A549 (cell line): ENCODE results near the gene DPPA2. TPM values are rescaled to one million over a fixed set of nuclear protein-coding genes. Genes with fewer than 3 reads are reported as not detected.

Experiments
- ATAC-seq, 2 experiments: fragments of 200-7000 bp in 1 of 2; fragments of >200 bp in 1 of 2; cut with Nextera tagmentation in 1 of 2; cut with Tn5 transposase in 1 of 2; 3 replicates each; pipeline versions ENCODE4 v1.8.0 to v1.9.1; 2018 to 2020; ENCODE audit warnings: mild to moderate bottlenecking in 1 of 2, moderate library complexity in 1 of 2
- CTCF ChIA-PET: fragments of 300-600 bp; sonication (Branson Sonifier 250); formaldehyde crosslinking; extraction: SDS; loops from one replicate; lab custom pipeline; 2021; ENCODE audit warnings: antibody characterized with exemption, inconsistent platforms; lab: Yijun Ruan, JAX
- POLR2A ChIA-PET: fragments of 350-600 bp; formaldehyde crosslinking; extraction: SDS; loops from one replicate; lab custom pipeline; 2021; ENCODE audit warnings: antibody characterized with exemption, inconsistent platforms; lab: Yijun Ruan, JAX
- DNase-seq, 2 experiments: peaks; one replicate each; pipeline versions ENCODE4 v3.0.0 to v3.0.0-alpha.2; 2011 to 2016; ENCODE audit warnings: low read depth in 1 of 2, low spot score in 1 of 2
- FAIRE-seq: peaks from 2 replicates; lab custom pipeline; 2011; peaks lifted over from hg19 to GRCh38; lab: Jason Lieb, UNC
- H3K27ac ChIP-seq, 2 experiments: fragments of >200 bp; sonication (Bioruptor Twin); formaldehyde crosslinking; 3 replicates each; pipeline ENCODE4 v1.5.1; 2016 to 2017
- H3K4me1 ChIP-seq: fragments of >200 bp; sonication (Bioruptor Twin); formaldehyde crosslinking; 3 replicates; pipeline ENCODE4 v1.6.1; 2016
- H3K4me2 ChIP-seq: fragments of >200 bp; sonication (Bioruptor Twin); formaldehyde crosslinking; 3 replicates; pipeline ENCODE4 v1.6.1; 2016
- H3K4me3 ChIP-seq: fragments of >200 bp; sonication (Bioruptor Twin); formaldehyde crosslinking; 3 replicates; pipeline ENCODE4 v1.5.1; 2016
- H3K9me3 ChIP-seq: fragments of >200 bp; sonication (Bioruptor Twin); formaldehyde crosslinking; 3 replicates; pipeline ENCODE4 v1.6.1; 2016
- CBX8 ChIP-seq: fragments of 200-600 bp; sonication (generic); IDR thresholded peaks from 2 replicates; pipeline ENCODE4 v1.6.1; 2016
- CHD2 ChIP-seq: fragments of 150-350 bp; IDR thresholded peaks from 2 replicates; pipeline ENCODE4 v1.6.1; 2014; ENCODE audit warnings: low read length; ENCODE audit not compliant: partially characterized antibody
- CHD4 ChIP-seq: fragments of 200-600 bp; sonication (generic); IDR thresholded peaks from 2 replicates; pipeline ENCODE4 v1.6.1; 2016; ENCODE audit warnings: antibody characterized with exemption, mild to moderate bottlenecking, borderline replicate concordance
- CTCF ChIP-seq: fragments of >200 bp; sonication (Bioruptor Twin); formaldehyde crosslinking; IDR thresholded peaks from 3 replicates; pipeline ENCODE4 v1.5.1; 2016
- E2F6 ChIP-seq: IDR thresholded peaks from 2 replicates; pipeline ENCODE4 v1.6.1; 2012; ENCODE audit warnings: low read depth, borderline replicate concordance
- ELK1 ChIP-seq: fragments of 150-350 bp; IDR thresholded peaks from 2 replicates; pipeline ENCODE4 v1.6.1; 2014; ENCODE audit warnings: low read depth, mild to moderate bottlenecking, low read length
- ESRRA ChIP-seq: fragments of 150-350 bp; IDR thresholded peaks from 2 replicates; pipeline ENCODE4 v1.6.1; 2014; ENCODE audit warnings: mild to moderate bottlenecking, low read length, borderline replicate concordance
- FOSB ChIP-seq: fragments of 250-450 bp; sonication (Bioruptor Pico); IDR thresholded peaks from 2 replicates; pipeline ENCODE4 v1.5.0; 2020; ENCODE audit warnings: mild to moderate bottlenecking, moderate library complexity
- FOSL2 ChIP-seq, 2 experiments: fragments of 450-650 bp in 1 of 2; fragments of >200 bp in 1 of 2; sonication (Bioruptor Twin) in 1 of 2; formaldehyde crosslinking; IDR thresholded peaks; 2 replicates each; pipeline versions ENCODE4 v1.5.0 to v1.6.1; 2016 to 2020; ENCODE audit warnings: mild to moderate bottlenecking in 1 of 2, moderate library complexity in 1 of 2
- GATA3 ChIP-seq: IDR thresholded peaks from 2 replicates; pipeline ENCODE4 v1.6.1; 2012; ENCODE audit warnings: borderline replicate concordance
- HOXB5 ChIP-seq: fragments of 250-450 bp; sonication (Bioruptor Pico); IDR thresholded peaks from 2 replicates; pipeline ENCODE4 v1.5.0; 2020; ENCODE audit warnings: mild to moderate bottlenecking, moderate library complexity
- JUN ChIP-seq, 2 experiments: fragments of >200 bp; sonication (Bioruptor Twin); formaldehyde crosslinking; IDR thresholded peaks; 2 replicates in 1 of 2; 3 replicates in 1 of 2; pipeline ENCODE4 v1.6.1; 2016 to 2017
- KDM1A ChIP-seq: fragments of 200-600 bp; sonication (generic); IDR thresholded peaks from 2 replicates; pipeline ENCODE4 v1.6.1; 2016; ENCODE audit warnings: low read depth, mild to moderate bottlenecking
- KDM5A ChIP-seq: fragments of 200-600 bp; sonication (generic); IDR thresholded peaks from 2 replicates; pipeline ENCODE4 v1.6.1; 2016; ENCODE audit warnings: antibody characterized with exemption, mild to moderate bottlenecking
- NR3C1 ChIP-seq: fragments of >200 bp; sonication (Bioruptor Twin); formaldehyde crosslinking; IDR thresholded peaks from 3 replicates; pipeline ENCODE4 v1.6.1; 2017
- POLR2AphosphoS2 ChIP-seq: conservative IDR thresholded peaks from 2 replicates; pipeline ENCODE4 v1.6.1; 2012; ENCODE audit warnings: low read length, improper control_type of control experiment, inconsistent platforms
- RNF2 ChIP-seq: fragments of 200-600 bp; sonication (generic); IDR thresholded peaks from 2 replicates; pipeline ENCODE4 v1.6.1; 2016; ENCODE audit warnings: low read depth, mild to moderate bottlenecking, antibody characterized with exemption, moderate library complexity, borderline replicate concordance
- SMC3 ChIP-seq: fragments of >200 bp; sonication (Bioruptor Twin); formaldehyde crosslinking; IDR thresholded peaks from 3 replicates; pipeline ENCODE4 v1.6.1; 2018; ENCODE audit warnings: inconsistent platforms
- ZFP36 ChIP-seq: fragments of 450-650 bp; IDR thresholded peaks from 2 replicates; pipeline ENCODE4 v1.6.1; 2014; ENCODE audit warnings: borderline replicate concordance; ENCODE audit not compliant: partially characterized antibody
- ZNF302 ChIP-seq: fragments of 250-450 bp; sonication (Bioruptor Pico); IDR thresholded peaks from 2 replicates; pipeline ENCODE4 v1.9.0; 2021; ENCODE audit warnings: inconsistent platforms, mild to moderate bottlenecking, moderate library complexity
- ZSCAN20 ChIP-seq: fragments of 250-450 bp; sonication (Bioruptor Pico); IDR thresholded peaks from 2 replicates; pipeline ENCODE4 v1.8.0; 2022; ENCODE audit warnings: mild to moderate bottlenecking, moderate library complexity
- WGBS: methylation state at CpG from one replicate; pipeline ENCODE4 v1.1.6; 2017; ENCODE audit errors: missing lambda C conversion rate; 5-methylcytosine and 5-hydroxymethylcytosine counted together
- polyA plus RNA-seq, 4 experiments: library from polyadenylated mRNA; depleted of rRNA in 3 of 4; stranded (reverse); fragments of >200 nt; fragmentation: RNase III in 1 of 4; extraction: RNeasy Plus Mini Kit Qiagen cat#74134 plus additional on column Dnase treatment in 1 of 4; gene quantifications; 2 replicates in 3 of 4; 3 replicates in 1 of 4; pipeline ENCODE4 v1.2.3, GENCODE V29; 2011 to 2017
- TF ChIP-seq, protein P1 (sequence below): fragments of 250-450 bp; sonication (Bioruptor Pico); IDR thresholded peaks from 2 replicates; pipeline ENCODE4 v1.5.0; 2020; ENCODE audit warnings: low read depth, mild to moderate bottlenecking, moderate library complexity
- TF ChIP-seq, protein P2 (sequence below): fragments of >200 bp; sonication (Bioruptor Twin); formaldehyde crosslinking; IDR thresholded peaks from 2 replicates; pipeline ENCODE4 v1.6.1; 2016

Gene DPPA2
- polyA plus RNA-seq, 2 of the 4 experiments (the other 2 are of a cell fraction): not detected

DNA sequence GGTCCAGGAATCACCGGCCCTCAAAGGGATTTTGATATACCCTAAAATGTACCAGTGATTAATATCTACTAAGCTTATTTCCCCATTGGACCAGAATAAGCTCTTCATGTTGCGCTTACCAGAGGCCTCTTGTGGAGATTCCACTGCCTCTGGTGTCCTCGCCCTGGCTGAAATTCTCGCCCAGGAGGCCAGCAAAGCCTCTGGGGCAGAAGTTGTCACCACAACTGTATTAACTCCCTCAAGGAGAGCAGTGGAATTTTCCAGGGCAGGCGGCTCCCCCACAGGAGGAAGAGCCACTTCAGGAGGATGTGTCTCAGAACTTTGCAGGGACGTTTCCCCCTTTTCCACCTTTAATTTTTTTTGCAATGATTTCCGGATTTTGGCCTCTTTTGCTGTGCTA lies 14.1 kb upstream of the DPPA2 start:
- DNase-seq (no peak), ATAC-seq (no peak), FAIRE-seq (no peak)
- no peaks in the 10 kb centered on the region for H3K9me3 ChIP-seq
- no peak overlapping the region for H3K4me2 ChIP-seq
- ChIA-PET CTCF (no interaction called here), POLR2A (no interaction called here)
- H3K4me1 ChIP-seq: no peaks in the 10 kb centered on the region
- H3K4me3 ChIP-seq: no peak overlapping the region
- H3K27ac ChIP-seq: no peak overlapping the region
- no peak for TF ChIP-seq CTCF
- TF ChIP-seq ESRRA: no peak
- TF ChIP-seq RNF2: no peak
- TF ChIP-seq E2F6: no peak
- no peak for TF ChIP-seq CBX8
- WGBS: 68% methylated on average over 7 of the region's 7 CpGs

- H3K27ac ChIP-seq: no peak overlapping the region
- no peak for TF ChIP-seq GATA3
- no peak for TF ChIP-seq FOSB (CRISPR knock-in tag)
- TF ChIP-seq KDM5A: no peak
- no peak for TF ChIP-seq ZNF302
- TF ChIP-seq NR3C1: no peak
- TF ChIP-seq CHD2: no peak
- TF ChIP-seq FOSL2 (IDR thresholded peaks at IDR 0.05): no peak
- no peak for TF ChIP-seq FOSL2 (CRISPR knock-in tag; IDR thresholded peaks at IDR 0.05)
- CTCF ChIA-PET: no interaction called here
- no peak overlapping the region for H3K4me2 ChIP-seq
- no peak for FAIRE-seq
- no peaks in the 10 kb centered on the region for H3K4me1 ChIP-seq
- H3K4me3 ChIP-seq: no peak overlapping the region
- POLR2A ChIA-PET: no interaction called here
- ATAC-seq: no peak
- WGBS: 42% methylated on average over 3 of the region's 3 CpGs
- DNase-seq: no peak
- H3K9me3 ChIP-seq: no peaks in the 10 kb centered on the region
Observed at GRCh38 chr3:109328202-109328601, 11.9 kb upstream of the DPPA2 start.

- Histone ChIP-seq H3K4me2 (no peak overlapping the region), H3K9me3 (no peaks in the 10 kb centered on the region), H3K27ac (no peak overlapping the region), H3K4me1 (no peaks in the 10 kb centered on the region), H3K4me3 (no peak overlapping the region)
- FAIRE-seq (no peak), DNase-seq (no peak), ATAC-seq (no peak)
- WGBS: 53% methylated on average over 3 of the region's 3 CpGs
- TF ChIP-seq CHD4 (no peak), KDM1A (no peak), JUN (IDR thresholded peaks at IDR 0.05) (no peak)
- TF ChIP-seq, protein P1, sequence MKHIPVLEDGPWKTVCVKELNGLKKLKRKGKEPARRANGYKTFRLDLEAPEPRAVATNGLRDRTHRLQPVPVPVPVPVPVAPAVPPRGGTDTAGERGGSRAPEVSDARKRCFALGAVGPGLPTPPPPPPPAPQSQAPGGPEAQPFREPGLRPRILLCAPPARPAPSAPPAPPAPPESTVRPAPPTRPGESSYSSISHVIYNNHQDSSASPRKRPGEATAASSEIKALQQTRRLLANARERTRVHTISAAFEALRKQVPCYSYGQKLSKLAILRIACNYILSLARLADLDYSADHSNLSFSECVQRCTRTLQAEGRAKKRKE (CRISPR knock-in tag): no peak
- TF ChIP-seq, protein P2, sequence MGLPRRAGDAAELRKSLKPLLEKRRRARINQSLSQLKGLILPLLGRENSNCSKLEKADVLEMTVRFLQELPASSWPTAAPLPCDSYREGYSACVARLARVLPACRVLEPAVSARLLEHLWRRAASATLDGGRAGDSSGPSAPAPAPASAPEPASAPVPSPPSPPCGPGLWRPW: no peak
- ChIA-PET POLR2A (no interaction called here), CTCF (no interaction called here)
Observed at GRCh38 chr3:109325657-109326056, 9.3 kb upstream of the DPPA2 start.

GRCh38 chr3:109325109-109325508 lies 8.8 kb upstream of the DPPA2 start:
- Histone ChIP-seq H3K4me3 (no peak overlapping the region), H3K4me2 (no peak overlapping the region), H3K9me3 (no peaks in the 10 kb centered on the region), H3K4me1 (no peaks in the 10 kb centered on the region), H3K27ac (no peak overlapping the region)
- CTCF ChIA-PET: no interaction called here
- ATAC-seq (no peak), FAIRE-seq (no peak), DNase-seq (no peak)
- POLR2A ChIA-PET: no interaction called here
- WGBS: 78% methylated on average over 5 of the region's 5 CpGs
- TF ChIP-seq ZSCAN20 (CRISPR knock-in tag) (no peak), SMC3 (no peak), POLR2AphosphoS2 (no peak), ELK1 (no peak), HOXB5 (CRISPR knock-in tag) (no peak), ZFP36 (no peak)
- TF ChIP-seq, protein P1 (CRISPR knock-in tag): no peak
